Erythroblast (primary cell): ENCODE results near the gene PNLIPRP2.

Source experiments
- GATA1 ChIP-seq: IDR thresholded peaks from 2 replicates; pipeline ENCODE4 v1.6.1; 2011; ENCODE audit warnings: low read depth, mild to moderate bottlenecking, control low read depth, low read length, moderate library complexity
- POLR2A ChIP-seq: IDR thresholded peaks from 2 replicates; pipeline ENCODE4 v1.6.1; 2011; ENCODE audit warnings: mild to moderate bottlenecking, low read length

DNA sequence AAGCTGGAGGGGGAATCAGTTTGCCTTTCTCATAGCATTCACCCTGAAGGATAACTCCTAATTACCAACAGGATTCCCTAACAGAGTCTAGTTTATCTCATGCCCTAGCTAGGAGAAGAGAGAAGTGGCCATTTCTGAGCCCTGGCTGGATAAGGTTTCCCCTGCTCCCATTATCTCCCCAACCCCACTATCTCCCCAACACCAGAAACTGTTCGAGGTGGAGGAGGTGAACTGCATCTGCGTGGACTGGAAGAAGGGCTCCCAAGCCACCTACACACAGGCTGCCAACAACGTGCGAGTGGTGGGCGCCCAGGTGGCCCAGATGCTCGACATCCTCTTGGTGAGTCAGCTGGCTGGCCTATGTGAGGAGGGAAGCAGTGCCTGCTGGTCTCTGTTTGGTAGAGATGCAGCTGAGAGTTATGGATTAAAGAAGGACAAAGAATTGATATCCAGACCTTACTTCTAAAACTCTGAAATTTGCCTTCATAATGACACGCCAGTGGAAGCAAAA is 26.2 kb upstream of the PNLIPRP2 start:
- no peak for TF ChIP-seq POLR2A
- TF ChIP-seq GATA1, result no peak
